SHP77 (cell line): ENCODE results near the gene PDCD2L.
"Not testable (repeated sequence)": the region's sequence is repeated elsewhere in the genome, so short reads cannot be mapped to it uniquely, and the experiment has no call there.

Experiments
- DNase-seq, 2 experiments: peaks; one replicate each; lab custom pipeline; 2025; lab: John Stamatoyannopoulos, UW

The PDCD2L gene

GRCh38 chr19:34411216-34411615 is 7.0 kb downstream of the PDCD2L start:
- no peak for DNase-seq

GRCh38 chr19:34416021-34416545 is 11.9 kb downstream of the PDCD2L start:
- DNase-seq: no peak

GRCh38 chr19:34418300-34418699 is 14.1 kb downstream of the PDCD2L start:
- no peak for DNase-seq

- DNase-seq: no peak
Measured at GRCh38 chr19:34426096-34426661, 22.0 kb downstream of the PDCD2L start.

- DNase-seq: no peak
Measured at GRCh38 chr19:34428549-34429285, 24.5 kb downstream of the PDCD2L start.

- no peak for DNase-seq
Measured at GRCh38 chr19:34429553-34429952, 25.4 kb downstream of the PDCD2L start.

GRCh38 chr19:34430738-34431625 is 26.8 kb downstream of the PDCD2L start:
- DNase-seq: peak; percentile 13 to 20

GRCh38 chr19:34431681-34432402 is 27.6 kb downstream of the PDCD2L start:
- no peak for DNase-seq

- DNase-seq: no peak
Measured at GRCh38 chr19:34432797-34433196, 28.6 kb downstream of the PDCD2L start.

GRCh38 chr19:34436716-34437115 is 32.5 kb downstream of the PDCD2L start:
- no peak for DNase-seq

GRCh38 chr19:34448191-34448590 is 44.0 kb downstream of the PDCD2L start:
- DNase-seq: no peak

GRCh38 chr19:34452723-34453122 is 48.5 kb downstream of the PDCD2L start:
- no peak for DNase-seq

- no peak for DNase-seq
Measured at GRCh38 chr19:34454091-34454490, 49.9 kb downstream of the PDCD2L start.

- DNase-seq: no peak
Measured at GRCh38 chr19:34454685-34455084, 50.5 kb downstream of the PDCD2L start.

GRCh38 chr19:34455783-34456480 is 51.7 kb downstream of the PDCD2L start:
- not testable (repeated sequence) for DNase-seq

GRCh38 chr19:34457446-34457845 is 53.2 kb downstream of the PDCD2L start:
- DNase-seq: no peak

GRCh38 chr19:34458677-34459076 is 54.5 kb downstream of the PDCD2L start:
- DNase-seq: no peak

- DNase-seq: no peak
Measured at GRCh38 chr19:34459614-34460013, 55.4 kb downstream of the PDCD2L start.

- no peak for DNase-seq
Measured at GRCh38 chr19:34461375-34462100, 57.3 kb downstream of the PDCD2L start.

GRCh38 chr19:34464785-34465184 is 60.6 kb downstream of the PDCD2L start:
- not testable (repeated sequence) for DNase-seq

GRCh38 chr19:34468409-34468808 is 64.2 kb downstream of the PDCD2L start:
- no peak for DNase-seq
